ENCODE data around the gene LAMB1.

DNA sequence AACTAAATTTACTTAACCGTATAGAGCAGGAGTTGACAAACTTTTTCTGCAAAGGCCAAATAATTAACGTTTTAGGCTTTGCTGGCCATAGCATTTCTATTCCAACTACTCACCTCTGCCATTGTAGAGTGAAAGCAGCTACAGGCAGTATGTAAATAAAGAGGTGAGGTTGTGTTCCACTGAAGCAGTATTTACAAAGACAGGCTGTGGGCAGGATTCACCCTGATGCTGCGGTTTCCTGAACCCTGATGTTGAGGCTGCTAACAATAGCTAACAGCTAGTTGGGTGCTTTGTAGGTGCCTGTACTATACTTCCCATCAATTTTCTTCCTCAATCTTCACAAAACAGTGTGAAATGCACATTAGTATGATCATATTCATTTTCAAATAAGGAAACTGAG lies 47.0 kb upstream of the LAMB1 start:
- TF ChIP-seq NR1H2 (CRISPR knock-in tag; IDR thresholded peaks at IDR 0.05) (no peak), CTCF (IDR thresholded peaks at IDR 0.05) (no peak), ATF3 (CRISPR knock-in tag; conservative IDR thresholded peaks at IDR 0.05) (no peak), RELA (CRISPR knock-in tag; IDR thresholded peaks at IDR 0.05; ENCODE audit: borderline replicate concordance) (no peak), TEAD4 (CRISPR knock-in tag; IDR thresholded peaks at IDR 0.05) (no peak), FOXK1 (CRISPR knock-in tag; IDR thresholded peaks at IDR 0.05) (no peak)
